GM18907 (cell line): ENCODE results near the gene KIRREL3.

Experiments
- ATAC-seq: cut with Tn5 transposase; IDR thresholded peaks from one replicate; pipeline ENCODE4 v1.9.1; 2021; ENCODE audit warnings: mild to moderate bottlenecking, moderate library complexity; ENCODE audit not compliant: unreplicated experiment

The KIRREL3 gene

GRCh38 chr11:126997641-126998040 lies 2.9 kb downstream of the KIRREL3 start:
- ATAC-seq = no peak

GRCh38 chr11:126997196-126997595 lies 3.4 kb downstream of the KIRREL3 start:
- ATAC-seq = no peak

- ATAC-seq = no peak
Measured at GRCh38 chr11:126996036-126996804, 4.3 kb downstream of the KIRREL3 start.

GRCh38 chr11:126993599-126993998 lies 7.0 kb downstream of the KIRREL3 start:
- no peak for ATAC-seq

- no peak for ATAC-seq
Measured at GRCh38 chr11:126992804-126993111, 7.8 kb downstream of the KIRREL3 start.

- no peak for ATAC-seq
Measured at GRCh38 chr11:126992065-126992803, 8.3 kb downstream of the KIRREL3 start.

GRCh38 chr11:126991596-126991995 lies 9.0 kb downstream of the KIRREL3 start:
- ATAC-seq = no peak

GRCh38 chr11:126990716-126991480 lies 9.7 kb downstream of the KIRREL3 start:
- ATAC-seq = no peak

GRCh38 chr11:126989942-126990715 lies 10.4 kb downstream of the KIRREL3 start:
- peak; percentile 86 for ATAC-seq

GRCh38 chr11:126988655-126989054 lies 11.9 kb downstream of the KIRREL3 start:
- no peak for ATAC-seq

GRCh38 chr11:126981635-126982034 lies 18.9 kb downstream of the KIRREL3 start:
- no peak for ATAC-seq

GRCh38 chr11:126978911-126979310 lies 21.7 kb downstream of the KIRREL3 start:
- no peak for ATAC-seq

GRCh38 chr11:126978165-126978564 lies 22.4 kb downstream of the KIRREL3 start:
- ATAC-seq = no peak

- no peak for ATAC-seq
Measured at GRCh38 chr11:126973051-126973450, 27.5 kb downstream of the KIRREL3 start.

- no peak for ATAC-seq
Measured at GRCh38 chr11:126971305-126971704, 29.3 kb downstream of the KIRREL3 start.

- ATAC-seq = no peak
Measured at GRCh38 chr11:126969865-126970479, 30.6 kb downstream of the KIRREL3 start.

GRCh38 chr11:126968915-126969314 lies 31.7 kb downstream of the KIRREL3 start:
- ATAC-seq = no peak

- no peak for ATAC-seq
Measured at GRCh38 chr11:126965331-126965730, 35.2 kb downstream of the KIRREL3 start.

GRCh38 chr11:126963603-126964363 lies 36.8 kb downstream of the KIRREL3 start:
- ATAC-seq = no peak

- no peak for ATAC-seq
Measured at GRCh38 chr11:126963115-126963514, 37.5 kb downstream of the KIRREL3 start.
